ENCODE results near the gene C11orf52.

DNA sequence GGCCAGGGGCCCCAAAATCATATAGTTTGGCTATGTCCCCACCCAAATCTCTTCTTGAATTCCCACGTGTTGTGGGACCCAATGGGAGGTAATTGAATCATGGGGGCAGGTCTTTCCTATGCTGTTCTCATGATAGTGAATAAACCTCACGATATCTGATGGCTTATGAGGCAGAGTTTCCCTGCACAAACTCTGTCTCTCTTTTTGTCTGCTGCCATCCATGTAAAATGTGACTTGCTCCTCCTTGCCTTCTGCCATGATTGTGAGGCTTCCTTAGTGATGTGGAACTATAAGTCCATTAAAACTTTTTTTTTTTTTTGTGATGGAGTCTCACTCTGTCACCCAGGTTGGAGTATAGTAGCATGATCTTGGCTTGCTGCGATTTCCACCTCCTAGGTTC is 32.9 kb downstream of the C11orf52 start:
- TF ChIP-seq CTCF (IDR thresholded peaks at IDR 0.05) (no peak), POLR2A (IDR thresholded peaks at IDR 0.05) (no peak)
